Measurements from ENCODE around the gene NAPB. TPM values are rescaled to one million over a fixed set of nuclear protein-coding genes. Genes with fewer than 3 reads are reported as not detected.

The NAPB gene
- total RNA-seq, 1 donor from 2014 or later: 5.3 TPM

DNA sequence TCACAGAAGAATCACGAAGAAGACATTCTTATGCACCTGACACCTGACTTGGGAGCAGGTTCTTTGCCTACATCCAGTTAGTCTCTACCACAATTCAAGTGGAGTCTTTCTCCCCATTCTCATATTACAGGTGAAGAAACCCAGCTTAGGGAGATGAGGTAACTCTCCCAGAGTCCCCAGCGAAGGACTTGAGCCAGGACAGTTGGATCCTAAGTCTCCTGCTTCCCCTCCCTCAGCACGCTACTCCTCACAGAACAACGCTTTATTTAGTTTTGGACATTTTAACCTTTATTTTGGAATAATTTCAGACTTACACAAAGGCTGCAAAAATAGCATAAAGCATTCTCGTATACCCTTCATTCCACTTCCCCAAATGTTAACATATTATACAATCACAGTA, 17.4 kb upstream of the NAPB start:
- ATAC-seq (no peak), DNase-seq (ENCODE audit: low spot score) (no peak)

DNA sequence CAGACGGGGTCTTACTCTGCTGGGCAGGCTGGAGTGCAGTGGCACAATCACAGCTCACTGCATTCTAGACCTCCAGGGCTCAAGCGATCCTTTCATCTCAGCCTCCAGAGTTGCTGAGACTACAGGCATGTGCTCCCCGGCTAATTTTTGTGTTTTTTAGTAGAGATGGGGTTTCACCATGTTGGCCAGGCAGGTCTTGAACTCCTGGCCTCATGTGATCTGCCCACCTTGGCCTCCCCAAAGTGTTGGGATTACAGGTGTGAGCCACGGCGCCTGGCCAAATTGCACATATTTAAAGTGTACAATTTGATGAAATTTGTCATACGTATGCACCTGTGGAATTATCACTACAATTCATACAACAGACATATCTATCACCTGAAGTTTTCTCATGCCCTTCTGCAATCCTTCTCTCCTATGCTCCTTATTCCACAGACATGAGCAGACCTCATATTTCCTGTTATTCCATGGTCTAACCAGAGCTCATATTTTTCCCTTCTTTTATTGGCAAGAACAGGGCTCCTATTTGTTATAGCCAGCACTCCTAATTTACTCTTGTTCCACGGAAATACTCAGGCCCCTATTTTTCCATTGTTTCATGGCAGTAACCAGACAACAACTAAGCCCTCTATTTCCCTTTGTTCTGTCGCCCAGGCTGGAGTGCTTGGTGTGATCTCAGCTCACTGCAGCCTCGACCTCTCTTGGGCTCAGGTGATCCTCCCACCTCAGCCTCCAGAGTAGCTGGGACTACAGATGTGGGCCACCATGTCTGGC, 16.0 kb upstream of the NAPB start:
- DNase-seq (ENCODE audit: low spot score): no peak
- ATAC-seq: no peak

DNA sequence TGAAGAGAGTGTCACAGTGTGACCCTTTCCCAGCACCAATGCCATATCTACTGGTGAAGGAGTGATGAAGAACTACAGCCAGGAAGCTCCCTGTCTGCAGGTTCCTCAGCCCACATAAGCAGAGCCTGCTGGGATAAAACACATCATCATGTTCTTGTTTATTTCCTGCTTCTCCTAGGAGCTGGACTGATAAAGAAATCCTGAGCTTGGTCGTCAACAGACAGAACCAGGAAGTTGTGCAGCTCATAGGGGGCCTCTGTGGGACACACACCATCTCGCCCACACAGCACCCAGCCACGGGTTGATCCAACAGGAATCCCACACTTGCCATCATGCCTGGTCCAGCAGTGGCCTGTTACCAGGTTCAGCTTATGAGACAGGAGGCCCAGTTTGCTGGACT, 15.4 kb upstream of the NAPB start:
- ATAC-seq: peak; percentile 38
- DNase-seq (ENCODE audit: low spot score): no peak

DNA sequence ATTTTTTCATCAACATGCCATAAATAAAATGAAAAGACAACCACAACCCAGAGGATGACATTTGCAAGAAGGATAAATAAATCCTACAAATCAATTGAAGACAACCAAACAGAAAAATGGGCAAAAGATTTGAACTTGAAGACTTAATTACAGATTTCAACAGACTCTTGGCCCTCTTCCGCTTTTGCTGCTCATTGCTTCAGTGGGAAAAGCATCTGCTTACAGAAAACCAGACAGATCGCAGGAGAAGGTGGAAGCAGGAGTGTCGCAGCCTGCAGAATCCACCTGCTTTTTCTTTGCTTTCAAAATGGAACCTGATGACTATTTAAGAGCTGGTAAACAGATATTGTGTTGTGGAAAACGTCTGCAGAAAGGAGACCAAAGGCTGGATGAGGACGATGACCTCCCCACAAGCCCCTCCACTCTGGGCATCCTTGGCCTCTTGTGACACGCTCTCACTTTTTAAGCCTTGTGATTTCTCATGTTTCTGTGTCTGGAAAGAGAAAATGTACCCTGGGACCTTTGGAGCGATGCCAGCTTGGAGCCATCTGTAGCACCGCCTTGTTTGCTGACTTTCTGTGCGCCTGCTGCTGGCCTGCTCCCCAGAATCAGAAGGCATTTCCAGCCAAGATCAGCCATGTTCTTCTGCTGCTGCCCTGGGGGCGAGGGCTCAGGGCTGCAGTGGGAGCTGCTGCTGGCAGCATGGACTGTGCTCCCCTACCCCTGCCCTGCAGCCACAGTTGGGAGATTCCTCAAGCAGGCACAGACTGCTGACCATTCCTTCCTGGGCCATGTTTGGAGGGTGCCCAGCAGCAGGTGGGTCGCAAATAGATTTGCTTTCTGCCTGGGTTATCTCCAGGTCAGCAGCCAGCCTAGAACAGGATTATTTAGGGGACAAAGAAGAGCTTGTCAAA, 14.6 kb upstream of the NAPB start:
- peak; percentile 87 for DNase-seq (ENCODE audit: low spot score)
- peak; percentile 95 for ATAC-seq

DNA sequence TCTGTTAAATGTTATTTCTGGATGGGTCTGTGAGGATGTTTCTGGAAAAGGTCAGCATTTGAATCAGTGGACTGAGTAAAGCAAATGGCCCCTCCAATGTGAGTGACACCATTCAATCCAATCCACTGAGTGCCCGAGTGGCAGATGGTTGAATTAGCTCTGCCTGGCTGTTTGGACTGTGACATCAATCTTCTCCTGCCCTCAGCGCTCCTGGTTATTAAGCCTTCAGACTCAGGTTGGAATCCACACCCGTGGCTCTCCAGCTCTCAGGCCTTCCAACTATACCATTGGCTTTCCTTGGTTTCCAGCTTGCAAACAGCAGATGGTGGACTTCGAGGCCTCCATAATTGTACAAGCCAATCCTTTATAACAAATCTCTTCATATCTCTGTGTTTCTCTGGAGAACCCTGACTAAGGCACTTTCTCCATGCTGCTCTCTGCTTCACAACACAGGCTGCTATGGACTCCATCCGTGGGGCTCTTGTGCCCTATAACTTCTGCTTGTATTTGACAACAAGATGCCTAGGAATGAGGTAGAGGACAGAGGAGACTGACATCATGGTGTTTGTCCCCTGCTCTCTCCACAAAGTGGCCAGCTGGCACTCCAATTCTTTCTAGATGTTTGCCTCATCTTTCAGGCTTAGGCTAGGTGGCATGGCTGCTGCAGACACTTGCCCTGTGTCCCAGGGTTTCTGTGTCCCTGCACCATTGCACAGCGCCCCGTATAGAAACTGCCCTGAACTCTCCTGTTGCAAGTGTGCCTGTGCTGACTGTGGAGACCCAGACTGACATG, 13.4 kb upstream of the NAPB start:
- DNase-seq (ENCODE audit: low spot score) (no peak), ATAC-seq (no peak)

DNA sequence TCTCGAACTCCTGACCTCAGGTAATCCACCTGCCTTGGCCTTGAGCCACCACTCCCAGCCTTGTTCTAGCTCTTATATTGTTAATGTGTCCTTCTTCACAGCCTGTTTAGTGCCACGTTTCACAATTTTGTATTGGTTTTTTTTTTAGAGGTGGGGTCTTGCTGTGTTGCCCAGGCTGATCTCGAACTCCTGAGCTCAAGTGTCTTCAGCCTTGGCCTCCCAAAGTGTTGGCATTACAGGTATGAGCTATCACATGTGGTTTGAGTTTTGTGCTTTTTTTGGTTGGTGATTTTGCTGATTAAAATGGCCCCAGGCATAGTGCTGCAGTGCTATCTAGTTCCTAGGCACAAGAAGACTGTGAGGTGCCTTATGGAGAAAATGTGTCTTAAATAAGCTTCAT, 12.3 kb upstream of the NAPB start:
- ATAC-seq: no peak
- no peak for DNase-seq (ENCODE audit: low spot score)

DNA sequence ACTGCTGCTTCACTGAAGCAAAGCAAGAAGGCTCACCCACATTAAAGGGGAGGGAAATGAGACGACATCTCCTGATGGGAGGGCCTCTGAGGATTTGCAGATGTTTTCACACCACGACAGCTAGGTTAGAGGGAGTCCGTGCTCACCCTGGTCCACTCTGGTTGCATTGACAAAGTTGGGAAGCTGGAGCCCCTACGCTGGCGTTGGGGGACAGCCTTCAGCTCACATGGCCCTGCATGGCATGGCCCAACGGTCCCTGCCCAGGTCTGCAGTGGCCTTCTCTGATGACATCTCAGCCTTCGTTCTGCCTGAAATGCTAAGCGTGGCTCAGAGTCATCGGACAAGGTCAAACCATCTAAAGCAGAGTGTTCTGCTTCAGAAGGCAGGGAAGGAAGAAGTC, 3.8 kb upstream of the NAPB start:
- ATAC-seq (no peak), DNase-seq (ENCODE audit: low spot score) (no peak)

DNA sequence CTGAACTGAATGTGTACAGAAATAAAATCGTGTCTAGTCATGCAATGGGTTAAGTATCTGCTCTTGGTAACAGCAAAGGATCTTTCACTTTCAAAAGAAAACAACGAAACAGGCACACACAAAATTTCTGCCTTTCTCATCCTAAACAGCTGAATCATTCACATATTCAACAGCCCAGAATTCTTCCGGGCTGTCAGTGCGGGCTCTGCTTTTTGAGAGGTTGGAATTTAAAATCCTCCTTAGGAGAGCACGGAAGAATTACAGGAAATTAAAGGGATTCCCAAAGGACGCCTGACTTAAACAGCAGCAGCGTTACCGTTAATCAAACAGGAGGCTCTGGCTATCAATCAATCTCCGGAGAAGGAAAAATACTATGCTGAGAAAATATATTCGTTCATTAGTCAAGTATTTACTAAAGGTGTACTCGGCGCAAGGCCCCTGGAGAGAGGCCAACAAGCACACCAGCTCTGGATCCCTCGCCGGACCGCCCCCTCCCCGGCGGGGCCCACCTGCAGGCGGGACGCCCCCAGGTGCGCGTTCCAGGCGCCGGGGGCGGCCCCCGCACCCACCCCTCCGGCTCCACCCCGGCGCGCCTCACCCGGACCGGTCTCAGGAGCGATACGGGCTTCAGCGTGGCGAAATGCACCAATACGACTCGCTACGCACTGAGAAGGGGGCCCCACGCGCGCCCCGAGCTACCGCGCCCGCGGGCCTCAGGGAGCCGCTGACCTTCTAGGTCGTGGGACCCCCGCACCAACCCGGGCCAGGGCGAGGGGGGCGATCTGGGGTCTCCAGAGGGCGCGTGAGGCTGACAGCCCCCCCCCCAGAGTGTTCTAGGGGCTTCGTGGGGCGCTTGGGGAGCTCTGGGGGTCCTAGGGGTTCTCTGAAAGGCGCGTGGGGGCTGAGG, 1.0 kb downstream of the NAPB start:
- ATAC-seq: peak; percentile 70
- peak; percentile 66 for DNase-seq (ENCODE audit: low spot score)

DNA sequence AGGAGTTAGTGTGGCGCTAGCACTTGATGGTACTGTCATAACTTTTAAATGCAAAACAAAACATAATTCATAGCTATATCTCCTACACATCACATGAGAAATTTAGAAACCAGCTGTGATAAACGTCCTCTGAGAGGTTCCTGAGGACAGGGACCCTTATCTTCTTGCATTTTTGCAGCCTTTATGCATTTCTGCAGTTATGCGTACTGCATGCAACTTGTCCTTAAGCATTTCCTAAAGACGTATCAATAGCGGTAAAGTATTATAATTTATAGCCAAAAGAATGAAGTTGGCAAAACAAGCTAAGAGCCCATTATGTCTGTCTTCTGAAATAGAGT, 1.7 kb downstream of the NAPB start:
- DNase-seq (ENCODE audit: low spot score) (no peak), ATAC-seq (no peak)

DNA sequence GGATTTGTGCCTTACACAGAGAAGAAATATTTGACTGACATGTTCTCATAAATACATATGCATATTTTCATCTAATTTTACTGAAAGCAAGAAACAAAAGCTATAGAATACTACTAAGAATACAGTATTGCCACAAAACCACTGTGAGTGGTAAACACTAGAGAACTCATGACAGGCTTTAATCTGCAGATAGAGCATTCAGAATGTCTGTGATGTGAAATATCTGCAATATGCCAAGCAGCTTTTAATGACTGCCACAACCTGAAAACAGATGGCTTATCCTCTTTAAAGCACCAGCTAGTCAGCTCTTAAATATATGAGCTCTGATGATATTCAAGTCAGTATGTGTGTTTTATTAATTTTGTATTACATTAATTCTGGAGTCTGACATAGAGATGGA, 3.4 kb downstream of the NAPB start:
- DNase-seq (ENCODE audit: low spot score) (no peak), ATAC-seq (no peak)

DNA sequence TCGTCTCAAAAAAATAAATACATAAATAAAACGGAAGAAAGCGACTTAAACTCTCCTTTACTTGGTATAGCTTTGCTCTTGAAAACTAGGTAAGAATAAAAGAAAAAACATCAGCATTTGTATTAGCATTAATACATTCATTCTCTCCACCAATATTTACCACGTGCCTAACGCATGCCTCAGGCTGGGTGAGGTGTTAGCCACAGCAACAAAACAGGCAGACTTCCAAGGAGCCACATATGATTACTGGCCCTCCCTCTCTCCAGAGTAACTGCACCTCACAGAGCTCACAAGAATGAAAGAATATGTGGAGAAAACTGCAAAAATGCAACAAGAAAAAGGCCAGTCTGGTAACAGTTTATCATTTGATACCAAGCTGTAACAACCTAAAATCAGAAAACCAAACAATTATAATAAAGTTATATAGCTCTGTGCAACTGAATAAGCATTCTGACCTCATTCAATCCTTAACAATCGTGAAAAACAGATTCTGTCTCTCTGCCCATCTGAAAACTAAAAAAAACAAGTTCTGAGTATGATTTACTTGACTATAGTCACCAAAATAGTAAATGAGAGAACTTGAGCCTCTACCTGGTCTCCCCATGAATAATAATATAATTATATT, 5.2 kb downstream of the NAPB start:
- no peak for ATAC-seq
- no peak for DNase-seq (ENCODE audit: low spot score)

DNA sequence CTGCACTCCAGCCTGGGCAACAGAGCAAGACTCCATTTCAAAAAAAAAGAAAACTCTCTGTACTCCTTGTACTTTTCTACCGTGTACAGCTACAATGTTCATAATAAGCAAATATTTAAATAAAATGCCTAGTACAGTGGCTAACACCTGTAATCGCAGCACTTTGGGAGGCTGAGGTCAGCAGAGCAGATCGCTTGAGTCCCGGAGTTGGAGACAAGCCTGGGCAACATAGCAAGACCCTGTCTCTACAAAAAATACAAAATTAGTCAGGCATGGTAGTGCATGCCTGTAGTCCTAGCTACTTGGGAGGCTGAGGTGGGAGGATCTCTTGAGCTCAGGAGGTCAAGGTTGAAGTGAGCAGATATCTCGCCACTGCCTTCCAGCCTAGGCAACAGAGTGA, 5.7 kb downstream of the NAPB start:
- no peak for DNase-seq (ENCODE audit: low spot score)
- no peak for ATAC-seq

DNA sequence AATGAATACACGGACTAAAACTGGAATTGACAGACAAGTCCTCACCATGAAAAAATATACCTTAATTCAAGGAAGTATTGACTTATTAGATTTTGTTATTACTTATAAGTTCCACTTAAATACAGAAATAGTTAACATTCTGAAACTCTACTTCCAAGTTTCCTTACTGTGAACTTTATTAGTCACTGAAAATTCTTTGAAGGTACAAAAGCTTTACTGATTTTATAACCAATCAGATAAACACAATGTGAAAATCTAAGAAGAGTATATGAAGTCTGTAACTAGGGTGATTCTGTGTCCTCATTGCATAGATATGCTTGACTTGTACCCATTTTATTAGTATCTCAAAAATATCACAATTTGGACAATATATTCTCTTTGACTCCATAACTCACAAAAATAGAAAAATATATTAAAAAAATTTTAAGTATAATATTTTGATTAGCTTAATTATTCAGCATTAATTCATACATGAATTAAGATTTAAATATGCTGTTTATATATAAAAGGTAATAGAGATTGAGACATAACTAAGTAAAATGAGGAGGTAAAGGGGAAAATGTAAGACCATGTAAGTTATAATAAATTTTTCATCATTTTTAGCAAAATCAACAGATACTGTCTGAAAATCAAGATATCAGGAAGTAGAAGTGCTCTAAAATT, 6.6 kb downstream of the NAPB start:
- ATAC-seq: no peak
- DNase-seq (ENCODE audit: low spot score): no peak

DNA sequence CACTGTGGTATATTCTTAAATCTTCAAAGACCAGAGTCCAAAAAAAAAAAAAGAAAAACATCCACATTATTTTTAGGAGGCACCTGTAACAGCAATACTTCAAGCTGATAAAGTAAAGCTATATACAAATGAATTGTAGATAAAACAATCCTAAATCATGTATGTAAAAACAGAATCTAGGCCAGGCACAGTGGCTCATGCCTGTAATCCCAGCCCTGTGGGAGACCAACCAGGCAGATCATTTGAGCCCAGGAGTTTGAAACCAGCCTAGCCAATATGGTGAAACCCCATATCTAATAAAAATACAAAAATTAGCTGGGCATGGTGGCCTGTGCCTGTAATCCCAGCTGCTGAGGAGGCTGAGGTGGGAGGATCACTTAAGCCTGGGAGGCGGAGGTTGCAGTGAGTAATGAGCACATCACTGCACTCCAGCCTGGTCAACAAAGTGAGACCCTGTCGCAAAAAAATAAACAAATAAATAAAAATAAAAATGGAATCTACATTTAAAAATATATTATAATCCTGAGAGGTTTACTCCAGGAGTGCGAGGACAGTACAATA, 7.3 kb downstream of the NAPB start:
- no peak for DNase-seq (ENCODE audit: low spot score)
- ATAC-seq: no peak

DNA sequence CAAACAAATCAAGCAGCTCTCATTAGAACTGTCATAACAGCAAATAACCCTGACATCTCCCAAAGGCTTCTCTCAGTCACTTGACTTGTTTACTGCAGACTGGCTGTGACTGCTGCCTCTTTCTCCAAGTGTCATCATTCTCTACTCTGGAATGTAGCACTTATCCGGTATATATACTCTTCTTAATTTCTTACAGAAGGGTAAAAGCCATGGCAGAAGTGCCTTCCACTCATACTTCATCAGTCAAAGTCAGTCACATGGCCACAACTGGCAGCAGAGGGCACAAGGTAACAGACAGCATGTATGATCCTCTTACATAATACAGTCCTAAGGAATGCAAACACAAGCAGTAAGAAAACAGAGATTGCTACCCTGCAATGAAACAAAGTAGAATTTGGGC, 9.3 kb downstream of the NAPB start:
- peak; percentile 94 for ATAC-seq
- no peak for DNase-seq (ENCODE audit: low spot score)

DNA sequence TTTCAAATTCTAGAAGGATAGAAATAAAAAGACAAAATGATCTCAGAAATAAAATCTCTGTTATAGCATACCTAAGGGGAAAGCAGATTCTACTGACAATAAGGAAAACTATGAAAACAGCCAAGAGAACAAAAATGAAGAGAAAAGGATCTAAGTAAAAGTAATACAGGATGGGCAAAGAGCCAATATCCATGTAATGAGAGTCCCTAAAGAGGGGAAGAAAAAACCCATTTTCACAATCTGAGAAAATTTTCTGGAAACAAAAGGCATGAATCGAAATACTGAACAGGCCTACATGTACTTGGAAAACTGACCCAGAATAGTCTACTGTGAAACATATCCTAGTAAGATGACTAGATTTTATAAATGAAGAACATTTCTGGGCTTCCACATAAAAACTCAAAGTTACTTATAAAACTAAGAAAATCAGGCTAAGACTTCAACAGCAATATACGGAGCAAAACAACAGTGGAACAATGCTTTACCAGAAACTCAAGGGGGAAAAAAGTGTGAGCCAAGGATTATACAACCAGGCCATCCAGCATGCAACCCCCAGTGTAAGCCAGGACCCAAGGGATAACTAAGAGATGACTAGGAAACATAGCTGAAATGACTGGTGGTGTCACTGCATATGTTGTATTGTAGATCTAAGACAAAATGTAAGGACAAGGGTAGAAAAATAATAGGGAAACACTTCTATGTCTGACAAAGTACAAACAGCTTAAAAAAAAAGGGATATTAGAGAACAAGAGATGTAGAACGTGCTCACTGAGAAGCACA, 10.2 kb downstream of the NAPB start:
- no peak for DNase-seq (ENCODE audit: low spot score)
- no peak for ATAC-seq

DNA sequence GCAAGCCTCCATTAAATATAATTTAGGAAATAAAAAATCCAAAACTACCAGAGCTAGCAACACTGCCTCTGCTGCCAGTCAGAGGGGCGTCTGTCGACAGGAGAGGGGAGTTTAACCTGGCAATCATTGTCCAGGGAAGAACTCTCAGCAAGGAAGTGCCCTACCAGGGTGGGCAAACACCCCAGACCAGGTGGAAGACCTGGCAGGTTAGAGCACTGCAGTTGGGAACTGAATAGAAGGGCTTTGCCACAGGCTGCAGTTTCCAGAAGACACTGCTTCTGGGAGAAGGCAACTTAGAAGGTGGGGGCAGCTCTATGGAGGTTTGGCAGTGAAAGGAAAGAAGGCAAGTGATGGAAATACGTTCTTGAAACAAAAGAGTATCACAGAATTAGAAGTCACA, 11.5 kb downstream of the NAPB start:
- DNase-seq (ENCODE audit: low spot score) (no peak), ATAC-seq (no peak)

DNA sequence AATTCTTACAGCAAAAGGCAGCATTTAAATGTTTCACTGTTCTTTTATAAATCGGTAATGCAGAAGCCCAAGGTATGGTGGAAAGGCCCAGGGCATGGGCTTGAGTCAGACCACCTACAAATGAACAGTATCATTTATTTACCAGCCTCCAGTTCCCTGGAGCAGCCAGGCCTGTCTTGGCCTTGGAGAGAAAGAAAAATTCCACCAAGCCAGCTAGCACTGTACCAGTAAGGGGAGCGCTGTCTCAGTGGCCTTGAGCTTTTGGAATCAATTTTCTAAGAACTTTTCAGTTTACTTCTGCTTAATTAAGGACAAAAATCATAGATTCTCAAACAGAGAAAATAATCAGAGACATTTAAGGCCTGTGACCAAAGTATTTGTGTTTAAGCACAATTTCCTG, 12.3 kb downstream of the NAPB start:
- ATAC-seq (no peak), DNase-seq (ENCODE audit: low spot score) (no peak)
